C4-2B (cell line): ENCODE measurements around the gene ITPR2.

Source experiments
- CTCF ChIP-seq: fragments of 450-650 bp; conservative IDR thresholded peaks from 2 replicates; pipeline ENCODE4 v1.5.1; 2017; ENCODE audit warnings: mild to moderate bottlenecking
- ZFX ChIP-seq: fragments of 450-650 bp; IDR thresholded peaks from 2 replicates; pipeline ENCODE4 v1.6.1; 2017

DNA sequence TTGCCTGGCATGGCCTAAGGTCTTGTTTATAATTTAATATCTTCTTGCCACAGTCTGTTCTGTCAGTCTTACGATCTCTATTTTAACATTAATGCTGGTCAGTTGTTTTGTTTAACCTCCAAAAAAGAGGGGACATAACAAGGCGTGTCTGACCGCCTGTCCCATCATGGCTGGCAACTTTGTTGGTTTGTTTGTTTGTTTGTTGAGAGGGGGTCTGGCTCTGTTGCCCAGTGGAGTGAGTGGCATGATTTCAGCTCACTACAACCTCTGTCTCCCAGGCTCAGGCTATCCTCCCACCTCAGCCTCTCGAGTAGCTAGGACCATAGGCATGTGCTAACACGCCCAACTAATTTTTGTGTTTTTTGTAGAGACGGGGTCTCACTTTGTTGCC lies 36.1 kb upstream of the ITPR2 start:
- no peak for TF ChIP-seq CTCF
- no peak for TF ChIP-seq ZFX
